RWPE1 (cell line): ENCODE results near the gene GALNT9.
"Not testable (repeated sequence)": the region's sequence is repeated elsewhere in the genome, so short reads cannot be mapped to it uniquely, and the experiment has no call there.

Source experiments
- CTCF ChIA-PET: fragments of 350-600 bp; sonication (Branson Sonifier 250); formaldehyde crosslinking; extraction: SDS; loops from one replicate; lab custom pipeline; 2021; lab: Yijun Ruan, JAX
- POLR2A ChIA-PET: fragments of 400-600 bp; formaldehyde crosslinking; extraction: SDS; loops from one replicate; lab custom pipeline; 2020; ENCODE audit warnings: antibody characterized with exemption; ENCODE audit not compliant: low non-redundant PET; lab: Yijun Ruan, JAX
- DNase-seq: peaks from one replicate; pipeline ENCODE4 v3.0.0; 2012; ENCODE audit warnings: low spot score
- H3K27ac ChIP-seq: fragments of 450-650 bp; 2 replicates; pipeline ENCODE4 v1.5.1; 2017
- CTCF ChIP-seq: fragments of 450-650 bp; conservative IDR thresholded peaks from 2 replicates; pipeline ENCODE4 v1.5.1; 2017; ENCODE audit warnings: low read depth, mild to moderate bottlenecking

Gene GALNT9

GRCh38 chr12:132152411-132152821 lies 177.0 kb downstream of the GALNT9 start:
- TF ChIP-seq CTCF, result no peak
- ChIA-PET POLR2A (no interaction called here), CTCF (interaction anchor here (0.6 kb wide), 1 partner anchor 60 kb away, joined by 3 read pairs; no protein-coding TSS in a partner anchor)
- DNase-seq, result no peak
- no peak overlapping the region for H3K27ac ChIP-seq

GRCh38 chr12:132151766-132152410 lies 177.5 kb downstream of the GALNT9 start:
- DNase-seq, result no peak
- TF ChIP-seq CTCF, result no peak
- ChIA-PET POLR2A (no interaction called here), CTCF (interaction anchor here (0.6 kb wide), 1 partner anchor 60 kb away, joined by 3 read pairs; no protein-coding TSS in a partner anchor)
- H3K27ac ChIP-seq, result no peak overlapping the region

GRCh38 chr12:132151145-132151765 lies 178.1 kb downstream of the GALNT9 start:
- TF ChIP-seq CTCF, result no peak
- no peak for DNase-seq
- POLR2A ChIA-PET, result no interaction called here
- no peak overlapping the region for H3K27ac ChIP-seq
- CTCF ChIA-PET, result no interaction called here

- CTCF ChIA-PET, result no interaction called here
These were observed 178.6 kb downstream of the GALNT9 start for GRCh38 chr12:132150780-132151144.

GRCh38 chr12:132149526-132149925 lies 179.9 kb downstream of the GALNT9 start:
- CTCF ChIA-PET, DNase-seq, POLR2A ChIA-PET: not testable (repeated sequence)

More at GRCh38 chr12:132150780-132151144, 178.6 kb downstream of the GALNT9 start:
- POLR2A ChIA-PET, result no interaction called here
- H3K27ac ChIP-seq, result no peak overlapping the region
- TF ChIP-seq CTCF, result no peak
- no peak for DNase-seq

GRCh38 chr12:132148368-132149045 lies 180.9 kb downstream of the GALNT9 start:
- DNase-seq, result no peak
- TF ChIP-seq CTCF, result no peak
- H3K27ac ChIP-seq, result no peak overlapping the region
- ChIA-PET CTCF (no interaction called here), POLR2A (no interaction called here)

More at GRCh38 chr12:132149526-132149925, 179.9 kb downstream of the GALNT9 start:
- H3K27ac ChIP-seq, result not testable (repeated sequence)
